PFSK-1 (cell line): ENCODE results near the gene WDR62.

Source experiments
- POLR2AphosphoS5 ChIP-seq: IDR thresholded peaks from 2 replicates; pipeline ENCODE4 v1.6.1; 2012; ENCODE audit warnings: low read depth, mild to moderate bottlenecking, control low read depth, low read length, moderate library complexity
- REST ChIP-seq, 2 experiments: IDR thresholded peaks; 2 replicates each; pipeline versions ENCODE4 v1.6.1 to v1.8.0; 2011 to 2012; ENCODE audit warnings: low read depth in 2 of 2, low read length in 2 of 2, control low read depth in 1 of 2, inconsistent platforms in 1 of 2, mild to moderate bottlenecking in 1 of 2, moderate library complexity in 1 of 2; ENCODE audit not compliant: insufficient read depth in 1 of 2

GRCh38 chr19:36152352-36153091 is 97.8 kb downstream of the WDR62 start, which contains the start of gene COX7A1:
- TF ChIP-seq POLR2AphosphoS5 (no peak), REST (IDR thresholded peaks at IDR 0.05; ENCODE audit: insufficient read depth in 1 of 2, low read depth in 2 of 2, low read length in 2 of 2) (no peak)
